MM.1S (cell line): ENCODE results near the gene ZNF735.
A peak's percentile ranks its signal among the peaks of the same experiment; 100 is the strongest.
"Not testable (repeated sequence)": the region's sequence is repeated elsewhere in the genome, so short reads cannot be mapped to it uniquely, and the experiment has no call there.

Source experiments
- DNase-seq: peaks from one replicate; pipeline ENCODE4 v3.0.0-alpha.2; 2015
- H2AFZ ChIP-seq: fragments of 300-600 bp; sonication (generic); 2 replicates; pipeline ENCODE4 v1.6.0; 2016; ENCODE audit warnings: antibody characterized with exemption, low read length
- H3F3A ChIP-seq: fragments of 300-600 bp; sonication (generic); 2 replicates; pipeline ENCODE4 v1.6.1; 2016; ENCODE audit warnings: mild to moderate bottlenecking, antibody characterized with exemption, low read length, moderate library complexity, mixed read lengths; ENCODE audit not compliant: insufficient read depth
- H3K27ac ChIP-seq: fragments of 300-600 bp; sonication (generic); 2 replicates; pipeline ENCODE4 v1.5.1; 2016; ENCODE audit warnings: mild to moderate bottlenecking, low read length
- H3K27me3 ChIP-seq: fragments of 300-600 bp; sonication (generic); replicated peaks from 2 replicates; pipeline ENCODE4 v1.6.0; 2016; ENCODE audit warnings: low read length; ENCODE audit not compliant: insufficient read depth
- H3K36me3 ChIP-seq: fragments of 300-600 bp; sonication (generic); replicated peaks from 2 replicates; pipeline ENCODE4 v1.6.1; 2016; ENCODE audit warnings: mild to moderate bottlenecking, low read length, mixed read lengths; ENCODE audit not compliant: insufficient read depth
- H3K4me1 ChIP-seq: fragments of 300-600 bp; sonication (generic); 2 replicates; pipeline ENCODE4 v1.6.1; 2016; ENCODE audit warnings: low read length, mixed read lengths
- H3K4me2 ChIP-seq: fragments of 300-600 bp; sonication (generic); 2 replicates; pipeline ENCODE4 v1.6.0; 2016; ENCODE audit warnings: low read depth, low read length
- H3K4me3 ChIP-seq: fragments of 300-600 bp; sonication (generic); 2 replicates; pipeline ENCODE4 v1.5.1; 2016; ENCODE audit warnings: low read length, mixed read lengths
- H3K79me2 ChIP-seq: fragments of 300-600 bp; sonication (generic); 2 replicates; pipeline ENCODE4 v1.6.1; 2016; ENCODE audit warnings: mixed run types, low read length, mixed read lengths
- H3K9ac ChIP-seq: fragments of 300-600 bp; sonication (generic); 2 replicates; pipeline ENCODE4 v1.6.1; 2016; ENCODE audit warnings: low read length, mixed read lengths
- H3K9me2 ChIP-seq: fragments of 300-600 bp; sonication (generic); replicated peaks from 2 replicates; pipeline ENCODE4 v1.6.1; 2016; ENCODE audit warnings: mild to moderate bottlenecking, low read length, mixed read lengths; ENCODE audit not compliant: insufficient read depth
- H3K9me3 ChIP-seq: fragments of 300-600 bp; sonication (generic); replicated peaks from 2 replicates; pipeline ENCODE4 v1.6.1; 2016; ENCODE audit warnings: mild to moderate bottlenecking, low read length, mixed read lengths; ENCODE audit not compliant: insufficient read depth
- H4K20me1 ChIP-seq: fragments of 300-600 bp; sonication (generic); 2 replicates; pipeline ENCODE4 v1.6.1; 2016; ENCODE audit warnings: mild to moderate bottlenecking, low read length, moderate library complexity, mixed read lengths; ENCODE audit not compliant: insufficient read depth
- EZH2 ChIP-seq: fragments of 300-600 bp; sonication (generic); optimal IDR thresholded peaks from 2 replicates; pipeline ENCODE3; 2017; ENCODE audit warnings: low read depth, mild to moderate bottlenecking, antibody characterized with exemption, low read length, mixed read lengths
- EZH2phosphoT487 ChIP-seq: fragments of 300-600 bp; sonication (generic); IDR thresholded peaks from 2 replicates; pipeline ENCODE4 v1.6.1; 2018; ENCODE audit warnings: antibody characterized with exemption, low read length
- TF ChIP-seq, protein P1 (sequence below): fragments of 300-600 bp; sonication (generic); IDR thresholded peaks from 2 replicates; pipeline ENCODE4 v1.5.1; 2016; ENCODE audit warnings: antibody characterized with exemption, low read length, mixed read lengths

Gene ZNF735

DNA sequence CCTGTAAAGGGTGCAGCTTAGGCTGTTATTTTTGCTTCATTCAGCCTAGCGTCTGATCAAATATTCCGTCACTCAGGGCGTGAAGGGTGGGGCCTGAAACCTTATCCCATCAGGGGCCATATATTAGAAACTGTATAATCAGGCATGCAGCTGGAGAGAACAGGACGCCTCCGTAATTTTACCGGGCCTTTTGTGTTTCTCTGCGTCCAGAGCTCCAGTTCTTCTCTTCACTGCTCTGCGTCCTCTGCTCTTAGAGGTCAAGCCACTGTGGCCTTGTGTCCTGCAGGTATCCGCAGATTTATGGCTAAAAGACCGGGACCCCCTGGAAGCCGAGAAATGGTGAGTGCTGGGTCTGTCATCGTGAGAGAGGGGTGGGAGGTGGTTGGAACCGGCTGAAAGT lies at the start of gene ZNF735:
Gene ZNF735, plus strand, starts transcription at position 301 of the 400 bp plus-strand sequence. Its CDS starts 0 bp downstream, at position 301.
- Histone ChIP-seq H3K4me2 (no peak within 1 kb of the TSS), H3K4me1 (no peaks in the 10 kb centered on the region), H2AFZ (no peak within 1 kb of the TSS), H3K9me3 (no peaks in the 10 kb centered on the region), H4K20me1 (no peaks in the 10 kb centered on the region), H3K9me2 (no peaks in the 10 kb centered on the region), H3K27ac (no peak within 1 kb of the TSS), H3K79me2 (no peaks in the 10 kb centered on the region), H3K36me3 (no peaks in the 10 kb centered on the region), H3K9ac (no peak within 1 kb of the TSS), H3K4me3 (no peak within 1 kb of the TSS), H3K27me3 (no peaks in the 10 kb centered on the region), H3F3A (no peaks in the 10 kb centered on the region)
- no peak for DNase-seq
- TF ChIP-seq EZH2 (no peak), EZH2phosphoT487 (no peak)

DNA sequence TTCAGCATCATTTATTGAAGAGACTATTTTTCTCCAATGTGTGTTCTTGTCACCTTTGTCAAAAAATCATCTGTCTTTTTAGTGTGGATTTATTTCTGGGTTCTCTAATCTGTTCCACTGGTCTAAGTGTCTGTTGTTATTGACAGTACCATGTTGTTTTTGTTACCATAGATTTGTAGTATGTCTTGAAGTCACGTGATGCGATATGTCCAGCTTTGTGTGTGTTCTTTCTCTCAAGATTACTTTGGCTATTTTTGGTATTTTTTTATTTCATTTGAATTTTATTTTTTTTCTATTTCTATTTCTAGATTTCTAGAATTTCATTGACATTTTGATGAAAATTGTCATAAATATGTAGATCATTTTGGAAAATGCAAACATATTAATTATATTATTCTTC lies 36.0 kb upstream of the ZNF735 start:
- H3K27ac ChIP-seq, H3F3A ChIP-seq, H2AFZ ChIP-seq, H3K79me2 ChIP-seq, H3K9me2 ChIP-seq, DNase-seq, H3K4me3 ChIP-seq, H3K4me1 ChIP-seq, H3K9ac ChIP-seq, H4K20me1 ChIP-seq, H3K27me3 ChIP-seq, H3K36me3 ChIP-seq, H3K9me3 ChIP-seq, H3K4me2 ChIP-seq: not testable (repeated sequence)

DNA sequence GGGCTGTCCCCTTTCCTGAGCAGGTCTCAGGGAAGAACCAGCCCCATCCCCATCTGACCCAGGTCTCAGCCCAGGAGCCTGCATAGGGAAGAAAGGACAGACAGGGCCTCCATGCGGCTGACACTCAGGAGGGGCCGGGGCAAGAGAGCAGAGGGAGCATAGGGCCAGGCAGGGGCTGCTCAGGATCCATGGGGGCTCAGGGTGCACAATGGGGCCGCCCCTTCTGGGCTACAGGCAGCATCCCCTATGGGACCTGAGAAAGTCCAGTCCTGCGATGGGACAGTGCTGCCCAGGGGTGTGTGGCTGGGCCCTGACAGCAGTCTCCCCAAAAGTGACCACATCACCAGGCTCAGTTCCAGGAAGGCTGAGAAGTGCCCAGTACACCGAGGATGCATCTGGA lies 32.7 kb upstream of the ZNF735 start:
- H3K36me3 ChIP-seq = no peaks in the 10 kb centered on the region
- H4K20me1 ChIP-seq = no peaks in the 10 kb centered on the region
- DNase-seq = no peak
- no peak overlapping the region for H3K4me3 ChIP-seq
- no peak overlapping the region for H3K27ac ChIP-seq
- H3K4me2 ChIP-seq = no peak overlapping the region
- H3K9me3 ChIP-seq = no peaks in the 10 kb centered on the region; the same call in 1 of the 2 replicates
- no peaks in the 10 kb centered on the region for H3K27me3 ChIP-seq
- TF ChIP-seq, protein P1, sequence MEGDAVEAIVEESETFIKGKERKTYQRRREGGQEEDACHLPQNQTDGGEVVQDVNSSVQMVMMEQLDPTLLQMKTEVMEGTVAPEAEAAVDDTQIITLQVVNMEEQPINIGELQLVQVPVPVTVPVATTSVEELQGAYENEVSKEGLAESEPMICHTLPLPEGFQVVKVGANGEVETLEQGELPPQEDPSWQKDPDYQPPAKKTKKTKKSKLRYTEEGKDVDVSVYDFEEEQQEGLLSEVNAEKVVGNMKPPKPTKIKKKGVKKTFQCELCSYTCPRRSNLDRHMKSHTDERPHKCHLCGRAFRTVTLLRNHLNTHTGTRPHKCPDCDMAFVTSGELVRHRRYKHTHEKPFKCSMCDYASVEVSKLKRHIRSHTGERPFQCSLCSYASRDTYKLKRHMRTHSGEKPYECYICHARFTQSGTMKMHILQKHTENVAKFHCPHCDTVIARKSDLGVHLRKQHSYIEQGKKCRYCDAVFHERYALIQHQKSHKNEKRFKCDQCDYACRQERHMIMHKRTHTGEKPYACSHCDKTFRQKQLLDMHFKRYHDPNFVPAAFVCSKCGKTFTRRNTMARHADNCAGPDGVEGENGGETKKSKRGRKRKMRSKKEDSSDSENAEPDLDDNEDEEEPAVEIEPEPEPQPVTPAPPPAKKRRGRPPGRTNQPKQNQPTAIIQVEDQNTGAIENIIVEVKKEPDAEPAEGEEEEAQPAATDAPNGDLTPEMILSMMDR = no peak
- H3K4me1 ChIP-seq = no peaks in the 10 kb centered on the region
- no peak overlapping the region for H2AFZ ChIP-seq
- H3K79me2 ChIP-seq = no peaks in the 10 kb centered on the region
- no peaks in the 10 kb centered on the region for H3F3A ChIP-seq
- H3K9me2 ChIP-seq = no peaks in the 10 kb centered on the region
- H3K9ac ChIP-seq = no peak overlapping the region

DNA sequence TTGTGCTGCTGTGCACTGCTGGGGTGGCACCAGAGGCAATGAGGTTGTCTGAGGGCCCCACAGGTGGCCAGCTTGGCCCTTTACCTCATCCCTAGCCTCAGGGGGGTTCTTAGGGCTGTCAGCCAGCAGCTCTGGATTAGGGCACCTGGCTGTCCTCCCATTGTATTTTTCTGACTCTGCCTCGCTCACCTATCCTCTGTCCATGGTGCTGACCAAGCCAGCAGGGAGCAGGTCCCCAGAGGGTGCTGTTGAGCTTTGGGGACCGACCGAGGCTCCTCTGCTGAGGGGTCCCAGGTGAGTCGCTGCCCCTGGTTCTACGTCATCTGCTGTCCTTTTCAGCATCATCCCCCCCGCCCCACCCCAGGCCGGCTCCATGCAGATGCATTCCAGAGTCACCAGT lies 32.1 kb upstream of the ZNF735 start:
- H3K36me3 ChIP-seq = no peaks in the 10 kb centered on the region
- no peaks in the 10 kb centered on the region for H3K27me3 ChIP-seq
- H3F3A ChIP-seq = no peaks in the 10 kb centered on the region
- H3K9me3 ChIP-seq = no peaks in the 10 kb centered on the region; the same call in 1 of the 2 replicates
- TF ChIP-seq EZH2phosphoT487 (no peak), EZH2 (no peak)
- TF ChIP-seq, protein P1 = no peak
- H3K9me2 ChIP-seq = no peaks in the 10 kb centered on the region
- H3K4me2 ChIP-seq = no peak overlapping the region
- H4K20me1 ChIP-seq = no peaks in the 10 kb centered on the region
- H3K4me3 ChIP-seq = no peak overlapping the region
- no peak overlapping the region for H3K27ac ChIP-seq
- peak; percentile 7 for DNase-seq
- H3K9ac ChIP-seq = no peak overlapping the region
- no peak overlapping the region for H2AFZ ChIP-seq
- no peaks in the 10 kb centered on the region for H3K79me2 ChIP-seq
- H3K4me1 ChIP-seq = no peaks in the 10 kb centered on the region
